Activated CD4-positive, alpha-beta T cell treated with anti-CD3 and anti-CD28 coated beads, Interleukin-2, amount 50 U/mL, for 24 hours (primary cell): Measurements from ENCODE around the gene VWA1.
"Not testable (repeated sequence)": the region's sequence is repeated elsewhere in the genome, so short reads cannot be mapped to it uniquely, and the experiment has no call there.

Source experiments
- DNase-seq, 2 donors: peaks; one replicate each; pipeline ENCODE4 v3.0.0-alpha.2; 2020; ENCODE audit warnings: low read depth in 1 of 2, low spot score in 1 of 2

The VWA1 gene

GRCh38 chr1:1455366-1455884 is 19.9 kb downstream of the VWA1 start:
- no peak for DNase-seq

GRCh38 chr1:1455934-1456333 is 20.4 kb downstream of the VWA1 start:
- DNase-seq = not testable (repeated sequence)

- not testable (repeated sequence) for DNase-seq
These were observed 21.3 kb downstream of the VWA1 start for GRCh38 chr1:1456683-1457255.

- DNase-seq = not testable (repeated sequence)
These were observed 23.7 kb downstream of the VWA1 start for GRCh38 chr1:1459156-1459555.

GRCh38 chr1:1459711-1460110 is 24.2 kb downstream of the VWA1 start:
- DNase-seq = not testable (repeated sequence)

GRCh38 chr1:1460540-1461130 is 25.1 kb downstream of the VWA1 start:
- no peak for DNase-seq

GRCh38 chr1:1461721-1462317 is 26.3 kb downstream of the VWA1 start:
- no peak for DNase-seq

GRCh38 chr1:1462318-1462966 is 27.0 kb downstream of the VWA1 start:
- no peak for DNase-seq

- no peak for DNase-seq
These were observed 27.8 kb downstream of the VWA1 start for GRCh38 chr1:1463312-1463711.

GRCh38 chr1:1468196-1468985 is 32.9 kb downstream of the VWA1 start:
- not testable (repeated sequence) for DNase-seq

- no peak for DNase-seq
These were observed 35.3 kb downstream of the VWA1 start for GRCh38 chr1:1470626-1471388.

GRCh38 chr1:1471389-1472052 is 36.0 kb downstream of the VWA1 start, which contains the start of gene ATAD3B:
TSS of gene ATAD3B (plus strand) at chr1:1471765. CDS start at chr1:1471885, 120 bp downstream.
- peak; percentile 85 to 93 for DNase-seq

GRCh38 chr1:1472053-1472876 is 36.8 kb downstream of the VWA1 start:
- not testable (repeated sequence) for DNase-seq

GRCh38 chr1:1476011-1476410 is 40.5 kb downstream of the VWA1 start:
- not testable (repeated sequence) for DNase-seq

GRCh38 chr1:1477206-1477605 is 41.7 kb downstream of the VWA1 start:
- no peak for DNase-seq

- DNase-seq = no peak
These were observed 44.3 kb downstream of the VWA1 start for GRCh38 chr1:1479547-1480487.

GRCh38 chr1:1480488-1480867 is 45.0 kb downstream of the VWA1 start:
- DNase-seq = not testable (repeated sequence)

- DNase-seq = not testable (repeated sequence)
These were observed 46.3 kb downstream of the VWA1 start for GRCh38 chr1:1481811-1482210.
